Adrenal gland (tissue), 12 donors: ENCODE results near the gene SZT2. TPM values are rescaled to one million over a fixed set of nuclear protein-coding genes. Genes with fewer than 3 reads are reported as not detected.

Experiments used
- DNase-seq, 7 donors: peaks; one replicate each; pipeline ENCODE4 v3.0.0-alpha.2; 2019 to 2020
- H3K27ac ChIP-seq, 5 donors: fragments of 200-600 bp; sonication (generic) in 4 of 5; 1 replicate in 3 of 5; 2 replicates in 2 of 5; pipeline versions ENCODE4 v1.5.1 to v1.8.0; 2016 to 2020; ENCODE audit warnings: mild to moderate bottlenecking in 1 of 5
- H3K27me3 ChIP-seq: fragments of 200-600 bp; 2 replicates; pipeline ENCODE4 v1.8.0; 2021
- H3K36me3 ChIP-seq, 2 donors: fragments of 200-600 bp; replicated peaks in 1 of 2; 1 replicate in 1 of 2; 2 replicates in 1 of 2; pipeline versions ENCODE4 v1.5.1 to v1.8.0; 2018 to 2022
- H3K4me1 ChIP-seq, 2 donors: fragments of 200-600 bp; replicated peaks in 1 of 2; 1 replicate in 1 of 2; 2 replicates in 1 of 2; pipeline versions ENCODE4 v1.5.1 to v1.8.0; 2018 to 2021
- H3K4me3 ChIP-seq, 4 donors: fragments of 200-600 bp; sonication (generic) in 3 of 4; one replicate each; pipeline ENCODE4 v1.5.1; 2016 to 2018
- H3K9me3 ChIP-seq, 3 donors: fragments of 200-600 bp; sonication (generic) in 1 of 3; replicated peaks in 1 of 3; 1 replicate in 2 of 3; 2 replicates in 1 of 3; pipeline versions ENCODE4 v1.5.1 to v1.8.0; 2016 to 2021
- POLR2A ChIP-seq, 2 donors: fragments of 450-650 bp; IDR thresholded peaks; one replicate each; pipeline ENCODE4 v1.6.1; 2017; ENCODE audit warnings: antibody characterized with exemption in 2 of 2, mild to moderate bottlenecking in 2 of 2, moderate library complexity in 1 of 2
- WGBS, 4 donors: extraction: QIAGEN DNeasy Blood & Tissue Kit in 2 of 4; methylation state at CpG; one replicate each; pipeline versions ENCODE4 v1.1.5 to v1.1.7; 2013 to 2017; 5-methylcytosine and 5-hydroxymethylcytosine counted together
- intact Hi-C, 2 donors: fragments of 100-400 bp; cut with DNase I; formaldehyde crosslinking; loops; one replicate each; pipeline versions ENCODE4 v1.14.1 to v1.15.0; 2022 to 2023
- polyA plus RNA-seq, 3 donors: library from polyadenylated mRNA; stranded (reverse); fragments of 200-250 nt in 2 of 3; fragments of 350-450 nt in 1 of 3; fragmentation: Illumina TruSeq in 1 of 3; extraction: RNeasy Lipid Tissue Mini Kit (QIAGEN cat#74804) in 1 of 3; gene quantifications; one replicate each; pipeline ENCODE4 v1.2.3, GENCODE V29; 2013 to 2014
- total RNA-seq, 9 donors: library from RNA; depleted of rRNA in 4 of 9; stranded (reverse); fragments of >200 nt in 4 of 9; fragments of 120-200 nt in 1 of 9; fragmentation: NEBNext Ultra II Directional in 1 of 9; extraction: Animal tissue kit (Norgen Biotek cat#: 25700) in 1 of 9; gene quantifications; one replicate each; pipeline versions ENCODE4 v1.1.0 to v1.2.4, GENCODE V29; 2013 to 2023
- TF ChIP-seq, protein P1 (sequence below), 6 experiments: fragments of 450-650 bp in 4 of 6; fragments of 200-600 bp in 2 of 6; sonication (generic) in 1 of 6; IDR thresholded peaks; 1 replicate in 5 of 6; 2 replicates in 1 of 6; pipeline versions ENCODE4 v1.5.1 to v1.8.0; 2016 to 2021; ENCODE audit warnings: antibody characterized with exemption in 6 of 6, mild to moderate bottlenecking in 2 of 6, moderate library complexity in 1 of 6
- donor health status: healthy with polysubstance abuse.
- donor health status: Bipolar disorder and iron deficiency.
- donor health status: DM: yes; HTN: yes; CAD: no.
- donor health status: DM: no; HTN: no; CAD: no.
- donor health status: DM: no; HTN: no; CAD: no.
- donor health status: DM: yes; HTN: yes; CAD: no.

Gene SZT2
- total and polyA plus RNA-seq, 12 donors = 12.2 to 106 (median 34.7) TPM

DNA sequence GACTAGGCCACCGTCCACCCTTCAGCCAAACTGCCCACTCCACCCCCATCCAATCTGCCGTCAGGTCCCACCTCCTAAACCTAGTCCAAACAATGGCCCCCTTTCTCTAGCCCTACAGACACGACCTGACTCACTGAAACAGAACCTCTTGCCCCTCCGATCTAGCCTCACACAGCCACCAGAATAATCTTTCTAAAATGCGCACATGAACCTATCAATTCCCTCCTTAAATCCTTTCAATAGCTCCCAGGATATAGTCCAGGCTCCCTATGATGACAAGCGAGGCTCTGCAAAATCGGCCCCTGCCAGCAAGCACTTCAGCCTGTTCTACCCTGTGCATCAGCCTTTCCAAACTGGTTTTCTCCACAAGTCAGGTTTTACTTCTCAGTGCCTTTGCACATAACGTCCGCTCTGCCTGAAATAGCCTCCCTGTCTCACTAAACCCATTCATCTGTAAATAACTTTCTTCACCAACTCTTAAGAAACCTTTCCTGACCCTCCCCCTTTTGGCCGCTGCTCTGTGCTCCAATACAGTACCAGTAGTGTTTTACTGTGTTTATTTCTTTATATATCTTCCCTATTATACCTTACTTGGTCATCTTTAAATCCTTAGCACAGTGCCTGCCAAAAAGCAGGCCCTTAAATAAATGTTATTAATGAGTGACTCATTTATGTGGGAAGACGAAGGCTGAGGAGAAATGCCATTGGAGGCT lies 39.9 kb upstream of the SZT2 start:
- 57 to 60% (median 58%) methylated on average over 10 to 11 of the region's 11 CpGs for WGBS, 4 donors
- TF ChIP-seq POLR2A (IDR thresholded peaks at IDR 0.05) = no peak
- Histone ChIP-seq H3K4me3 (peak overlapping the region in 2 of 4 donors; percentile 51 to 63), H3K9me3 (no peaks in the 10 kb centered on the region), H3K27ac (peak overlapping the region; percentile 67 to 94 (median 88)), H3K4me1 (peaks cover 3 to 12% of the 10 kb centered on the region in 2 donors), H3K36me3 (no peaks in the 10 kb centered on the region), H3K27me3 (no peaks in the 10 kb centered on the region)
- intact Hi-C loops = loop anchor here in 1 of 2 donors (5.0 kb wide), 1 partner anchor 112 kb away; no protein-coding TSS in a partner anchor
- peak in 1 of 7 donors; percentile 55 for DNase-seq

- no peak overlapping the region for H3K4me3 ChIP-seq
- intact Hi-C loops = loop anchor here in 1 of 2 donors (5.0 kb wide), 1 partner anchor 114 kb away; no protein-coding TSS in a partner anchor
- H3K27ac ChIP-seq = no peak overlapping the region
These were observed 38.7 kb upstream of the SZT2 start for GRCh38 chr1:43350976-43351375.

GRCh38 chr1:43351421-43352350 lies 38.0 kb upstream of the SZT2 start:
- TF ChIP-seq, protein P1, sequence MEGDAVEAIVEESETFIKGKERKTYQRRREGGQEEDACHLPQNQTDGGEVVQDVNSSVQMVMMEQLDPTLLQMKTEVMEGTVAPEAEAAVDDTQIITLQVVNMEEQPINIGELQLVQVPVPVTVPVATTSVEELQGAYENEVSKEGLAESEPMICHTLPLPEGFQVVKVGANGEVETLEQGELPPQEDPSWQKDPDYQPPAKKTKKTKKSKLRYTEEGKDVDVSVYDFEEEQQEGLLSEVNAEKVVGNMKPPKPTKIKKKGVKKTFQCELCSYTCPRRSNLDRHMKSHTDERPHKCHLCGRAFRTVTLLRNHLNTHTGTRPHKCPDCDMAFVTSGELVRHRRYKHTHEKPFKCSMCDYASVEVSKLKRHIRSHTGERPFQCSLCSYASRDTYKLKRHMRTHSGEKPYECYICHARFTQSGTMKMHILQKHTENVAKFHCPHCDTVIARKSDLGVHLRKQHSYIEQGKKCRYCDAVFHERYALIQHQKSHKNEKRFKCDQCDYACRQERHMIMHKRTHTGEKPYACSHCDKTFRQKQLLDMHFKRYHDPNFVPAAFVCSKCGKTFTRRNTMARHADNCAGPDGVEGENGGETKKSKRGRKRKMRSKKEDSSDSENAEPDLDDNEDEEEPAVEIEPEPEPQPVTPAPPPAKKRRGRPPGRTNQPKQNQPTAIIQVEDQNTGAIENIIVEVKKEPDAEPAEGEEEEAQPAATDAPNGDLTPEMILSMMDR (IDR thresholded peaks at IDR 0.05) = no peak
- no peak for TF ChIP-seq POLR2A (IDR thresholded peaks at IDR 0.05)
- no peak for DNase-seq
- no peaks in the 10 kb centered on the region for H3K27me3 ChIP-seq
- WGBS, 4 donors = 87 to 92% (median 90%) methylated on average over 10 of the region's 10 CpGs
- no peaks in the 10 kb centered on the region for H3K36me3 ChIP-seq
- H3K27ac ChIP-seq = no peak overlapping the region
- intact Hi-C loops = loop anchor here in 1 of 2 donors (5.0 kb wide), 1 partner anchor 114 kb away; no protein-coding TSS in a partner anchor
- peaks cover 0 to 6% of the 10 kb centered on the region in 2 donors for H3K4me1 ChIP-seq
- no peaks in the 10 kb centered on the region for H3K9me3 ChIP-seq
- no peak overlapping the region for H3K4me3 ChIP-seq

More at GRCh38 chr1:43350976-43351375, 38.7 kb upstream of the SZT2 start:
- Histone ChIP-seq H3K9me3 (no peaks in the 10 kb centered on the region), H3K36me3 (no peaks in the 10 kb centered on the region), H3K27me3 (no peaks in the 10 kb centered on the region), H3K4me1 (peaks cover 0 to 6% of the 10 kb centered on the region in 2 donors)
- TF ChIP-seq POLR2A (IDR thresholded peaks at IDR 0.05) = no peak
- TF ChIP-seq, protein P1 (IDR thresholded peaks at IDR 0.05) = no peak
- 82 to 97% (median 93%) methylated on average over 1 of the region's 1 CpG for WGBS, 4 donors
- DNase-seq = no peak

DNA sequence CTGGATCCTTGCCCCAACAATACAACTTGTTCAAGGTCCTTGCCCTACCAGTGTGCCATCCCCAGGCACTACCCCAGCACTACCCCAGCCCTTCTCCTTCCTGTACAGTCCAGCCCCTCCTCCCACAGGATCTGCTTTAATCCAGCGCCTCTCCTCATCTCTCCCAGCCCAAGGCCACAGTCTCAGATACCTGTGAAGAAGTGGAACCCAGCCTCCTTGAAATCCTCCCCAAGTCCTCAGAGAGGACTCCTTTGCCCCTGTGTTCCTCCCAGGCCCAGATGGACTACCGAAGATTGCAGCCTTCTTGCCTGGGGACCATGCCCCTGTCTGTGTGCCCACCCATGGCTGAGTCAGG lies 37.4 kb upstream of the SZT2 start:
- Histone ChIP-seq H3K9me3 (no peaks in the 10 kb centered on the region), H3K4me1 (peaks cover 0 to 8% of the 10 kb centered on the region in 2 donors), H3K27ac (no peak overlapping the region), H3K27me3 (no peaks in the 10 kb centered on the region), H3K36me3 (no peaks in the 10 kb centered on the region), H3K4me3 (no peak overlapping the region)
- no peak for DNase-seq
- 74 to 96% (median 92%) methylated on average over 2 of the region's 2 CpGs for WGBS, 4 donors
- intact Hi-C loops = loop anchor here in 1 of 2 donors (5.0 kb wide), 1 partner anchor 115 kb away; no protein-coding TSS in a partner anchor
- TF ChIP-seq, protein P1 (IDR thresholded peaks at IDR 0.05) = no peak
- TF ChIP-seq POLR2A (IDR thresholded peaks at IDR 0.05) = no peak
